Activated CD8-positive, alpha-beta memory T cell treated with anti-CD3 and anti-CD28 coated beads, Interleukin-2, amount 10 ng/mL, durations not matched to agents 7 days and 5 days (primary cell): ENCODE data around the gene TPSG1. TPM values are rescaled to one million over a fixed set of nuclear protein-coding genes. Genes with fewer than 3 reads are reported as not detected.
"Not testable (repeated sequence)": the region's sequence is repeated elsewhere in the genome, so short reads cannot be mapped to it uniquely, and the experiment has no call there.

ENCODE experiments used
- ATAC-seq: fragments of 150-1000 bp; cut with Tn5 transposase; one replicate; pipeline ENCODE4 v1.10.0; 2021; ENCODE audit warnings: moderate library complexity
- CTCF ChIA-PET: fragments of 350-600 bp; sonication (Branson Sonifier 250); formaldehyde crosslinking; loops from one replicate; lab custom pipeline; 2021; ENCODE audit warnings: antibody characterized with exemption; lab: Charles Lee
- DNase-seq: peaks from one replicate; pipeline ENCODE4 v3.0.0-alpha.2; 2020
- H3K27ac Mint-ChIP-seq: one replicate; pipeline ENCODE4 v1.8.0; 2021; ENCODE audit warnings: mild to moderate bottlenecking, mixed read lengths
- H3K27me3 Mint-ChIP-seq: one replicate; pipeline ENCODE4 v1.8.0; 2021; ENCODE audit warnings: mixed read lengths
- H3K36me3 Mint-ChIP-seq: one replicate; pipeline ENCODE4 v1.8.0; 2021; ENCODE audit warnings: mild to moderate bottlenecking, mixed read lengths
- H3K4me1 Mint-ChIP-seq: one replicate; pipeline ENCODE4 v1.8.0; 2021; ENCODE audit warnings: mixed read lengths
- H3K4me3 Mint-ChIP-seq: one replicate; pipeline ENCODE4 v1.8.0; 2021; ENCODE audit warnings: mild to moderate bottlenecking, moderate library complexity, mixed read lengths
- H3K9me3 Mint-ChIP-seq: one replicate; pipeline ENCODE4 v1.8.0; 2022; ENCODE audit warnings: low read depth, mixed read lengths
- total RNA-seq, 2 experiments: library from RNA; stranded (reverse); gene quantifications; one replicate each; pipeline ENCODE4 v1.2.3, GENCODE V29; 2021

TPSG1 gene
- total RNA-seq, 2 experiments from 2014 or later, result not detected

GRCh38 chr16:1261131-1261892 is 36.2 kb upstream of the TPSG1 start:
- Mint-ChIP-seq H3K36me3 (peaks cover 3% of the 10 kb centered on the region), H3K4me1 (peaks cover 2% of the 10 kb centered on the region), H3K9me3 (peaks cover 9% of the 10 kb centered on the region), H3K27me3 (peaks cover 18% of the 10 kb centered on the region), H3K27ac (no peak overlapping the region), H3K4me3 (no peak overlapping the region)
- no peak for DNase-seq
- CTCF ChIA-PET, result no interaction called here
- ATAC-seq, result no peak

GRCh38 chr16:1260101-1260680 is 35.1 kb upstream of the TPSG1 start:
- peaks cover 9% of the 10 kb centered on the region for H3K9me3 Mint-ChIP-seq
- no peak overlapping the region for H3K4me3 Mint-ChIP-seq
- peaks cover 2% of the 10 kb centered on the region for H3K4me1 Mint-ChIP-seq
- ATAC-seq, result no peak
- DNase-seq, result no peak
- peaks cover 18% of the 10 kb centered on the region for H3K27me3 Mint-ChIP-seq
- H3K27ac Mint-ChIP-seq, result no peak overlapping the region
- H3K36me3 Mint-ChIP-seq, result peaks cover 3% of the 10 kb centered on the region
- CTCF ChIA-PET, result no interaction called here

- CTCF ChIA-PET, result no interaction called here
- peaks cover 3% of the 10 kb centered on the region for H3K36me3 Mint-ChIP-seq
- peaks cover 18% of the 10 kb centered on the region for H3K27me3 Mint-ChIP-seq
- H3K9me3 Mint-ChIP-seq, result peaks cover 6% of the 10 kb centered on the region
- DNase-seq, result no peak
- H3K27ac Mint-ChIP-seq, result no peak overlapping the region
- peaks cover 2% of the 10 kb centered on the region for H3K4me1 Mint-ChIP-seq
- ATAC-seq, result no peak
- no peak overlapping the region for H3K4me3 Mint-ChIP-seq
These were observed 34.6 kb upstream of the TPSG1 start for GRCh38 chr16:1259760-1260068.

- ATAC-seq, result no peak
- H3K4me1 Mint-ChIP-seq, result peaks cover 2% of the 10 kb centered on the region
- DNase-seq, result no peak
- peaks cover 18% of the 10 kb centered on the region for H3K27me3 Mint-ChIP-seq
- no peaks in the 10 kb centered on the region for H3K36me3 Mint-ChIP-seq
- no peaks in the 10 kb centered on the region for H3K9me3 Mint-ChIP-seq
- CTCF ChIA-PET, result no interaction called here
- no peak overlapping the region for H3K27ac Mint-ChIP-seq
- H3K4me3 Mint-ChIP-seq, result no peak overlapping the region
These were observed 34.1 kb upstream of the TPSG1 start for GRCh38 chr16:1258906-1259759.

GRCh38 chr16:1258225-1258600 is 33.1 kb upstream of the TPSG1 start:
- Mint-ChIP-seq H3K9me3 (no peaks in the 10 kb centered on the region), H3K27ac (no peak overlapping the region), H3K4me3 (no peak overlapping the region), H3K27me3 (peaks cover 18% of the 10 kb centered on the region), H3K4me1 (peaks cover 2% of the 10 kb centered on the region), H3K36me3 (no peaks in the 10 kb centered on the region)
- DNase-seq, result no peak
- CTCF ChIA-PET, result no interaction called here
- ATAC-seq, result no peak

GRCh38 chr16:1257561-1258224 is 32.6 kb upstream of the TPSG1 start:
- no peak for ATAC-seq
- CTCF ChIA-PET, result no interaction called here
- no peak for DNase-seq
- no peaks in the 10 kb centered on the region for H3K9me3 Mint-ChIP-seq
- H3K4me3 Mint-ChIP-seq, result no peak overlapping the region
- H3K36me3 Mint-ChIP-seq, result no peaks in the 10 kb centered on the region
- H3K4me1 Mint-ChIP-seq, result peaks cover 2% of the 10 kb centered on the region
- peaks cover 18% of the 10 kb centered on the region for H3K27me3 Mint-ChIP-seq
- H3K27ac Mint-ChIP-seq, result no peak overlapping the region

GRCh38 chr16:1256874-1257322 is 31.8 kb upstream of the TPSG1 start:
- no peaks in the 10 kb centered on the region for H3K36me3 Mint-ChIP-seq
- no peak overlapping the region for H3K4me3 Mint-ChIP-seq
- peaks cover 14% of the 10 kb centered on the region for H3K27me3 Mint-ChIP-seq
- no peaks in the 10 kb centered on the region for H3K9me3 Mint-ChIP-seq
- H3K4me1 Mint-ChIP-seq, result peaks cover 2% of the 10 kb centered on the region
- no peak overlapping the region for H3K27ac Mint-ChIP-seq
- DNase-seq (no peak), ATAC-seq (no peak)
- CTCF ChIA-PET, result no interaction called here

- H3K9me3 Mint-ChIP-seq, H3K4me3 Mint-ChIP-seq, CTCF ChIA-PET: not testable (repeated sequence)
These were observed 31.3 kb upstream of the TPSG1 start for GRCh38 chr16:1256296-1256873.

GRCh38 chr16:1255276-1256122 is 30.4 kb upstream of the TPSG1 start, which contains the start of gene TPSD1:
TPSD1 (plus strand) TSS chr16:1256069; CDS start chr16:1256281, 212 bp downstream.
- CTCF ChIA-PET, H3K4me1 Mint-ChIP-seq, ATAC-seq, H3K4me3 Mint-ChIP-seq, H3K27ac Mint-ChIP-seq, H3K36me3 Mint-ChIP-seq, DNase-seq, H3K27me3 Mint-ChIP-seq, H3K9me3 Mint-ChIP-seq: not testable (repeated sequence)

More at GRCh38 chr16:1256296-1256873, 31.3 kb upstream of the TPSG1 start:
- not testable (repeated sequence) for H3K36me3 Mint-ChIP-seq, DNase-seq, H3K4me1 Mint-ChIP-seq, H3K27ac Mint-ChIP-seq, ATAC-seq
- peaks cover 10% of the 10 kb centered on the region for H3K27me3 Mint-ChIP-seq

GRCh38 chr16:1254821-1255220 is 29.8 kb upstream of the TPSG1 start:
- H3K36me3 Mint-ChIP-seq, ATAC-seq, DNase-seq, CTCF ChIA-PET, H3K27me3 Mint-ChIP-seq, H3K4me1 Mint-ChIP-seq, H3K4me3 Mint-ChIP-seq, H3K9me3 Mint-ChIP-seq, H3K27ac Mint-ChIP-seq: not testable (repeated sequence)

GRCh38 chr16:1253701-1254364 is 28.8 kb upstream of the TPSG1 start:
- H3K4me3 Mint-ChIP-seq, H3K27me3 Mint-ChIP-seq, CTCF ChIA-PET, H3K36me3 Mint-ChIP-seq, H3K4me1 Mint-ChIP-seq, DNase-seq, ATAC-seq, H3K27ac Mint-ChIP-seq, H3K9me3 Mint-ChIP-seq: not testable (repeated sequence)
